Loucy (cell line): Measurements from ENCODE around the gene SGK2.

Experiments
- EZH2phosphoT487 ChIP-seq: fragments of 200-600 bp; IDR thresholded peaks from 2 replicates; pipeline ENCODE4 v1.6.1; 2018; ENCODE audit warnings: antibody characterized with exemption, mild to moderate bottlenecking, moderate library complexity, borderline replicate concordance
- TF ChIP-seq, protein P1 (sequence below): fragments of 200-600 bp; sonication (generic); conservative IDR thresholded peaks from 2 replicates; pipeline ENCODE4 v1.5.1; 2014; ENCODE audit warnings: mild to moderate bottlenecking, antibody characterized with exemption, low read length

DNA sequence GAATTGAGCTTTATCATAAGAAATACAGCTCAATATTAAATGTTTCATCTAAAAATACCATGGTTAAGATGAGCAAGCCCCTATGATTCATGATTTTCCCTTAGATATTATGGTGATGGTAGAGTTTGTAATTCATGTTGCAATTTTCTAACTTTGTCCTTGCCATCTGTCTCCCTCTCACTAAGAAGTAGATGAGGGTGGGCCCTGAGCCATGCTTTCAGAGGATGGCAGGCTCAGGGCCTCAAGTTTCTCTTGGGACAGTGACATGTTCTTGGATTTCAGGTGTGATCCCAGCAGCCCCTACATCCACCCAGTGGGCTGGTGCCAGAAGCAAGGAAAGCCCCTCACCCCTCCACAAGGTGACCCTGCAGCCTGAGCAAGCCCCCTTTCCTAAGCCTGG is 25.8 kb upstream of the SGK2 start:
- TF ChIP-seq, protein P1, sequence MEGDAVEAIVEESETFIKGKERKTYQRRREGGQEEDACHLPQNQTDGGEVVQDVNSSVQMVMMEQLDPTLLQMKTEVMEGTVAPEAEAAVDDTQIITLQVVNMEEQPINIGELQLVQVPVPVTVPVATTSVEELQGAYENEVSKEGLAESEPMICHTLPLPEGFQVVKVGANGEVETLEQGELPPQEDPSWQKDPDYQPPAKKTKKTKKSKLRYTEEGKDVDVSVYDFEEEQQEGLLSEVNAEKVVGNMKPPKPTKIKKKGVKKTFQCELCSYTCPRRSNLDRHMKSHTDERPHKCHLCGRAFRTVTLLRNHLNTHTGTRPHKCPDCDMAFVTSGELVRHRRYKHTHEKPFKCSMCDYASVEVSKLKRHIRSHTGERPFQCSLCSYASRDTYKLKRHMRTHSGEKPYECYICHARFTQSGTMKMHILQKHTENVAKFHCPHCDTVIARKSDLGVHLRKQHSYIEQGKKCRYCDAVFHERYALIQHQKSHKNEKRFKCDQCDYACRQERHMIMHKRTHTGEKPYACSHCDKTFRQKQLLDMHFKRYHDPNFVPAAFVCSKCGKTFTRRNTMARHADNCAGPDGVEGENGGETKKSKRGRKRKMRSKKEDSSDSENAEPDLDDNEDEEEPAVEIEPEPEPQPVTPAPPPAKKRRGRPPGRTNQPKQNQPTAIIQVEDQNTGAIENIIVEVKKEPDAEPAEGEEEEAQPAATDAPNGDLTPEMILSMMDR: no peak
- no peak for TF ChIP-seq EZH2phosphoT487
